A673 (cell line): ENCODE measurements around the gene SHOX.

Experiments
- CTCF ChIP-seq: fragments of 300-800, 200-600 bp; sonication (generic); conservative IDR thresholded peaks from 2 replicates; pipeline ENCODE4 v1.5.1; 2017; ENCODE audit warnings: low read depth, mild to moderate bottlenecking, antibody characterized with exemption, low read length, moderate library complexity, mixed read lengths
- EZH2 ChIP-seq: fragments of 200-600 bp; sonication (generic); IDR thresholded peaks from 2 replicates; pipeline ENCODE4 v1.6.1; 2017; ENCODE audit warnings: borderline replicate concordance, low read depth, mild to moderate bottlenecking, mixed read lengths, antibody characterized with exemption, low read length; ENCODE audit not compliant: poor library complexity, severe bottlenecking

GRCh38 chrX:643241-643595 lies 12.6 kb downstream of the SHOX start:
- TF ChIP-seq CTCF (no peak), EZH2 (no peak)
